GM12878 (cell line): ENCODE data around the gene DYNLL2. TPM values are rescaled to one million over a fixed set of nuclear protein-coding genes. Genes with fewer than 3 reads are reported as not detected.

ENCODE experiments used
- ATAC-seq: fragments of 200-7000 bp; cut with Tn5 transposase; 3 replicates; pipeline ENCODE4 v1.9.1; 2020; ENCODE audit warnings: mild to moderate bottlenecking, moderate library complexity
- BruUV-seq: library from RNA; stranded (reverse); fragments of 400-500 nt; replicated peaks from 2 replicates; lab custom pipeline; 2021; lab: Mats Ljungman, UMichigan
- CTCF ChIA-PET: fragments of 300-600 bp; sonication (Branson Sonifier 250); formaldehyde crosslinking; extraction: SDS; loops from one replicate; lab custom pipeline; 2021; ENCODE audit warnings: inconsistent platforms; lab: Yijun Ruan, JAX
- POLR2A ChIA-PET: fragments of 350-600 bp; formaldehyde crosslinking; extraction: SDS; loops from one replicate; lab custom pipeline; 2021; ENCODE audit warnings: inconsistent platforms; lab: Charles Lee
- RAD21 ChIA-PET: fragments of 300-600 bp; sonication (Branson Sonifier 250); formaldehyde crosslinking; loops from one replicate; lab custom pipeline; 2023; ENCODE audit warnings: antibody characterized with exemption; ENCODE audit not compliant: unreplicated experiment; lab: Charles Lee
- SMC1A ChIA-PET: fragments of 300-600 bp; sonication (Branson Sonifier 250); formaldehyde crosslinking; loops from one replicate; lab custom pipeline; 2023; ENCODE audit not compliant: unreplicated experiment, uncharacterized antibody; lab: Charles Lee
- DNase-seq: peaks from one replicate; pipeline ENCODE4 v3.0.0-alpha.2; 2011; ENCODE audit warnings: low read depth, low spot score
- FAIRE-seq: peaks from 3 replicates; lab custom pipeline; 2011; peaks lifted over from hg19 to GRCh38; lab: Jason Lieb, UNC
- H2AFZ ChIP-seq: 2 replicates; pipeline ENCODE4 v1.6.0; 2011; ENCODE audit warnings: low read depth, low read length, control low read depth; ENCODE audit not compliant: control insufficient read depth
- H3K27ac ChIP-seq: 2 replicates; pipeline ENCODE4 v1.5.1; 2011; ENCODE audit warnings: control low read depth; ENCODE audit not compliant: control insufficient read depth, insufficient read depth
- H3K27me3 ChIP-seq, 2 experiments: replicated peaks in 1 of 2; 2 replicates each; pipeline versions ENCODE4 v1.6.0 to v1.6.1; 2011; ENCODE audit warnings: low read length in 1 of 2; ENCODE audit not compliant: control insufficient read depth in 2 of 2, insufficient read depth in 2 of 2
- H3K36me3 ChIP-seq, 2 experiments: 2 replicates each; pipeline ENCODE4 v1.5.1; 2011; ENCODE audit warnings: low read length in 1 of 2; ENCODE audit not compliant: control insufficient read depth in 2 of 2, insufficient read depth in 2 of 2
- H3K4me1 ChIP-seq: 2 replicates; pipeline ENCODE4 v1.6.1; 2011; ENCODE audit warnings: mild to moderate bottlenecking, low read length, moderate library complexity, mixed read lengths; ENCODE audit not compliant: control insufficient read depth, insufficient read depth
- H3K4me2 ChIP-seq: 2 replicates; pipeline ENCODE4 v1.6.0; 2011; ENCODE audit warnings: control low read depth; ENCODE audit not compliant: control insufficient read depth, insufficient read depth
- H3K4me3 ChIP-seq: fragments of 200-600 bp; sonication (generic); 2 replicates; pipeline ENCODE4 v1.5.1; 2016
- H3K79me2 ChIP-seq: 2 replicates; pipeline ENCODE4 v1.6.0; 2011; ENCODE audit warnings: low read length; ENCODE audit not compliant: control insufficient read depth, insufficient read depth
- H3K9ac ChIP-seq: 2 replicates; pipeline ENCODE4 v1.8.0; 2011; ENCODE audit warnings: low read length, control low read depth, mixed read lengths; ENCODE audit not compliant: control insufficient read depth, insufficient read depth
- H3K9me3 ChIP-seq: replicated peaks from 3 replicates; pipeline ENCODE4 v1.5.1; 2011; ENCODE audit warnings: mild to moderate bottlenecking, low read length; ENCODE audit not compliant: control insufficient read depth, insufficient read depth
- H4K20me1 ChIP-seq: 2 replicates; pipeline ENCODE4 v1.6.0; 2011; ENCODE audit not compliant: control insufficient read depth, insufficient read depth
- BCL11A ChIP-seq: IDR thresholded peaks from 2 replicates; pipeline ENCODE4 v1.6.1; 2011; ENCODE audit warnings: low read depth, low read length
- CBX3 ChIP-seq: fragments of 200-600 bp; sonication (generic); IDR thresholded peaks from 2 replicates; pipeline ENCODE4 v1.6.1; 2016; ENCODE audit warnings: low read depth, borderline replicate concordance
- FOXM1 ChIP-seq: IDR thresholded peaks from 2 replicates; pipeline ENCODE4 v1.6.1; 2012; ENCODE audit warnings: low read depth, mild to moderate bottlenecking, inconsistent platforms, low read length, moderate library complexity
- JUND ChIP-seq: IDR thresholded peaks from 2 replicates; pipeline ENCODE4 v1.6.1; 2012; ENCODE audit warnings: low read depth, mild to moderate bottlenecking, low read length, improper control_type of control experiment, moderate library complexity
- MTA2 ChIP-seq: fragments of 450-650 bp; IDR thresholded peaks from 2 replicates; pipeline ENCODE4 v1.6.1; 2016; ENCODE audit warnings: low read depth, mild to moderate bottlenecking, moderate library complexity
- PBX3 ChIP-seq: IDR thresholded peaks from 2 replicates; pipeline ENCODE4 v1.6.1; 2011; ENCODE audit warnings: mild to moderate bottlenecking, low read depth, low read length, moderate library complexity; ENCODE audit not compliant: insufficient replicate concordance
- RELA ChIP-seq: fragments of 450-650 bp; IDR thresholded peaks from 2 replicates; pipeline ENCODE4 v1.8.0; 2014; ENCODE audit warnings: borderline replicate concordance; ENCODE audit not compliant: partially characterized antibody
- SREBF2 ChIP-seq: IDR thresholded peaks from 2 replicates; pipeline ENCODE4 v1.6.1; 2012; ENCODE audit warnings: mild to moderate bottlenecking, low read length
- ZBTB11 ChIP-seq: fragments of 450-650 bp; formaldehyde crosslinking; IDR thresholded peaks from 2 replicates; pipeline ENCODE4 v1.5.0; 2022; ENCODE audit warnings: mild to moderate bottlenecking, missing genetic modification characterization
- ZNF207 ChIP-seq: fragments of 450-650 bp; IDR thresholded peaks from 2 replicates; pipeline ENCODE4 v1.6.1; 2014; ENCODE audit warnings: antibody characterized with exemption, mild to moderate bottlenecking, borderline replicate concordance
- WGBS: methylation state at CpG from one replicate; pipeline ENCODE4 v1.1.6; 2016; ENCODE audit warnings: low lambda C conversion rate; ENCODE audit not compliant: insufficient replicate concordance, insufficient coverage; ENCODE audit errors: missing lambda C conversion rate; 5-methylcytosine and 5-hydroxymethylcytosine counted together
- in situ Hi-C: fragments of 300-500 bp; cut with MboI; formaldehyde crosslinking; loops from 9 replicates; pipeline ENCODE4 v1.14.3; 2018; ENCODE audit warnings: mixed read lengths
- intact Hi-C: fragments of 100-400 bp; cut with micrococcal nuclease; formaldehyde crosslinking; loops from one replicate; pipeline ENCODE4 v1.14.2; 2022; ENCODE audit not compliant: unreplicated experiment
- polyA plus RNA-seq, 11 experiments: library from polyadenylated mRNA; depleted of rRNA in 4 of 11; unstranded in 6 of 11; stranded (reverse) in 5 of 11; fragments of >200 nt; fragmentation: Nextera tagmentation in 4 of 11; fragmentation: Illumina TruSeq in 1 of 11; extraction: Ambion mirVana in 4 of 11; extraction: Trizol in 1 of 11; gene quantifications; 1 replicate in 1 of 11; 2 replicates in 10 of 11; pipeline versions ENCODE4 v1.2.1 to v1.2.3, GENCODE V29; 2011 to 2016; ENCODE audit warnings: inconsistent platforms in 2 of 11, missing spikeins in 2 of 11, low read depth in 1 of 11
- total RNA-seq, 4 experiments: library from RNA; depleted of rRNA in 3 of 4; stranded (reverse); fragments of >200 nt in 3 of 4; fragmentation: Illumina TruSeq in 1 of 4; extraction: Trizol in 1 of 4; gene quantifications; 2 replicates each; pipeline versions ENCODE4 v1.2.1 to v1.2.3, GENCODE V29; 2013 to 2021
- TF ChIP-seq, protein P1 (sequence below): fragments of 450-650 bp; IDR thresholded peaks from 2 replicates; pipeline ENCODE4 v1.6.1; 2017; ENCODE audit warnings: borderline replicate concordance
- TF ChIP-seq, protein P2 (sequence below): IDR thresholded peaks from 2 replicates; pipeline ENCODE4 v1.6.1; 2012; ENCODE audit warnings: low read depth, low read length, improper control_type of control experiment
- TF ChIP-seq, protein P3 (sequence below): IDR thresholded peaks from 2 replicates; pipeline ENCODE4 v1.6.1; 2011; ENCODE audit warnings: low read depth, low read length, improper control_type of control experiment, borderline replicate concordance

DYNLL2 gene
- total and polyA plus RNA-seq, 10 of the 15 experiments (the other 5 are each of a cell fraction or from before 2014, with no cell fraction given) = 0.62 to 19.2 (median 9.1) TPM

DNA sequence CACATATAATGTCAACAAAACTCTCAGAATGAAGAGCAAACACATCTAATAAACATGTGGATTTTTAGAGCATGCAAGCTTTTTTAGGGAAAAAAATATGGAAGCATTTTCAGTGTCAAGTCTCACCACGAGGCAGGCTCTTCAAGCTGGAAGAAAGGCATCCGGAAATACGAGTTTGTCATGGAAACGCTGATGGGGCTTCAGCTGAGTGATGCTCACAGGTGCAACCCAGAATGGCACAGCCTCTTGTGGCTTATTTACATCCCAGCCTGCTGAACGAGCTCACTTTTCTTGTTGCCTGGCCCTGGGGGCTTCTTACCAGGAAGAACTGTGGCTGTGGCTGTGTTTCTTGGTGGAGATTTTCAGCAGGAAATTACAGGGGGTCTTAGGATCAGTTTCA, 24.1 kb upstream of the DYNLL2 start:
- CTCF ChIA-PET = no interaction called here
- no peak overlapping the region for H3K4me3 ChIP-seq
- TF ChIP-seq, protein P1, sequence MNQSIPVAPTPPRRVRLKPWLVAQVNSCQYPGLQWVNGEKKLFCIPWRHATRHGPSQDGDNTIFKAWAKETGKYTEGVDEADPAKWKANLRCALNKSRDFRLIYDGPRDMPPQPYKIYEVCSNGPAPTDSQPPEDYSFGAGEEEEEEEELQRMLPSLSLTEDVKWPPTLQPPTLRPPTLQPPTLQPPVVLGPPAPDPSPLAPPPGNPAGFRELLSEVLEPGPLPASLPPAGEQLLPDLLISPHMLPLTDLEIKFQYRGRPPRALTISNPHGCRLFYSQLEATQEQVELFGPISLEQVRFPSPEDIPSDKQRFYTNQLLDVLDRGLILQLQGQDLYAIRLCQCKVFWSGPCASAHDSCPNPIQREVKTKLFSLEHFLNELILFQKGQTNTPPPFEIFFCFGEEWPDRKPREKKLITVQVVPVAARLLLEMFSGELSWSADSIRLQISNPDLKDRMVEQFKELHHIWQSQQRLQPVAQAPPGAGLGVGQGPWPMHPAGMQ = no peak
- TF ChIP-seq PBX3 (no peak), RELA (no peak), MTA2 (no peak), SREBF2 (no peak), ZBTB11 (no peak), FOXM1 (no peak), BCL11A (no peak), CBX3 (no peak), ZNF207 (no peak), JUND (no peak)
- TF ChIP-seq, protein P2, sequence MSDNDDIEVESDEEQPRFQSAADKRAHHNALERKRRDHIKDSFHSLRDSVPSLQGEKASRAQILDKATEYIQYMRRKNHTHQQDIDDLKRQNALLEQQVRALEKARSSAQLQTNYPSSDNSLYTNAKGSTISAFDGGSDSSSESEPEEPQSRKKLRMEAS = no peak
- TF ChIP-seq, protein P3, sequence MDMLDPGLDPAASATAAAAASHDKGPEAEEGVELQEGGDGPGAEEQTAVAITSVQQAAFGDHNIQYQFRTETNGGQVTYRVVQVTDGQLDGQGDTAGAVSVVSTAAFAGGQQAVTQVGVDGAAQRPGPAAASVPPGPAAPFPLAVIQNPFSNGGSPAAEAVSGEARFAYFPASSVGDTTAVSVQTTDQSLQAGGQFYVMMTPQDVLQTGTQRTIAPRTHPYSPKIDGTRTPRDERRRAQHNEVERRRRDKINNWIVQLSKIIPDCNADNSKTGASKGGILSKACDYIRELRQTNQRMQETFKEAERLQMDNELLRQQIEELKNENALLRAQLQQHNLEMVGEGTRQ = no peak

More for the DNA sequence above, 24.1 kb upstream of the DYNLL2 start:
- FAIRE-seq (no peak), DNase-seq (no peak), ATAC-seq (no peak)
- SMC1A ChIA-PET = no interaction called here
- no TSS peak for BruUV-seq
- Histone ChIP-seq H4K20me1 (no peaks in the 10 kb centered on the region), H2AFZ (no peak overlapping the region), H3K4me2 (no peak overlapping the region), H3K4me1 (no peaks in the 10 kb centered on the region), H3K27me3 (no peaks in the 10 kb centered on the region; a peak in 2 of 4 replicates), H3K36me3 (no peaks in the 10 kb centered on the region), H3K9me3 (no peaks in the 10 kb centered on the region), H3K79me2 (no peaks in the 10 kb centered on the region), H3K9ac (no peak overlapping the region), H3K27ac (no peak overlapping the region)
- RAD21 ChIA-PET = no interaction called here
- POLR2A ChIA-PET = no interaction called here
- intact Hi-C loops = no loop called here
- 24% methylated on average over 5 of the region's 5 CpGs for WGBS
- in situ Hi-C loops = no loop called here
